Neural crest cell (in vitro differentiated cells): ENCODE results near the gene EIF2S1. TPM values are rescaled to one million over a fixed set of nuclear protein-coding genes. Genes with fewer than 3 reads are reported as not detected.
A peak's percentile ranks its signal among the peaks of the same experiment; 100 is the strongest.

Experiments used
- DNase-seq: peaks from one replicate; pipeline ENCODE4 v3.0.0; 2021; ENCODE audit warnings: low read depth, mixed read lengths, low spot score
- H3K27ac Mint-ChIP-seq: one replicate; pipeline ENCODE4 v1.8.0; 2021; ENCODE audit warnings: mild to moderate bottlenecking, mixed read lengths; ENCODE audit not compliant: unreplicated experiment
- H3K27me3 Mint-ChIP-seq: 2 replicates; pipeline ENCODE4 v1.8.0; 2021; ENCODE audit warnings: low read depth, mild to moderate bottlenecking, mixed read lengths
- H3K36me3 Mint-ChIP-seq: 2 replicates; pipeline ENCODE4 v1.8.0; 2021; ENCODE audit warnings: low read depth, mild to moderate bottlenecking, mixed read lengths
- H3K4me1 Mint-ChIP-seq: 2 replicates; pipeline ENCODE4 v1.8.0; 2021; ENCODE audit warnings: mixed read lengths
- H3K4me3 Mint-ChIP-seq: one replicate; pipeline ENCODE4 v1.8.0; 2021; ENCODE audit warnings: mild to moderate bottlenecking, mixed read lengths
- H3K9me3 Mint-ChIP-seq: 2 replicates; pipeline ENCODE4 v1.8.0; 2021; ENCODE audit warnings: mixed read lengths
- CTCF ChIP-seq: fragments of 200-600 bp; sonication (generic); conservative IDR thresholded peaks from 2 replicates; pipeline ENCODE4 v1.5.0; 2021; ENCODE audit warnings: antibody characterized with exemption, mild to moderate bottlenecking
- total RNA-seq: library from RNA; stranded (reverse); gene quantifications from 2 replicates; pipeline ENCODE4 v1.2.1, GENCODE V29; 2021

Gene EIF2S1
- total RNA-seq, 1 donor from 2014 or later, result 115 TPM

GRCh38 chr14:67418401-67419191, 58.5 kb downstream of the EIF2S1 start:
- no peaks in the 10 kb centered on the region for H3K4me1 Mint-ChIP-seq
- H3K36me3 Mint-ChIP-seq, result no peaks in the 10 kb centered on the region
- H3K27me3 Mint-ChIP-seq, result no peaks in the 10 kb centered on the region
- no peak for TF ChIP-seq CTCF
- no peaks in the 10 kb centered on the region for H3K9me3 Mint-ChIP-seq
- no peak overlapping the region for H3K27ac Mint-ChIP-seq
- H3K4me3 Mint-ChIP-seq, result no peak overlapping the region
- DNase-seq, result no peak

- Mint-ChIP-seq H3K27me3 (no peaks in the 10 kb centered on the region), H3K4me1 (no peaks in the 10 kb centered on the region)
- no peak for DNase-seq
These were observed 60.1 kb downstream of the EIF2S1 start for GRCh38 chr14:67420102-67420739.

GRCh38 chr14:67421356-67422224, 61.5 kb downstream of the EIF2S1 start:
- Mint-ChIP-seq H3K27me3 (no peaks in the 10 kb centered on the region), H3K4me3 (no peak overlapping the region), H3K4me1 (peaks cover 6% of the 10 kb centered on the region), H3K36me3 (no peaks in the 10 kb centered on the region), H3K27ac (no peak overlapping the region), H3K9me3 (no peaks in the 10 kb centered on the region)
- no peak for TF ChIP-seq CTCF
- no peak for DNase-seq

More at GRCh38 chr14:67420102-67420739, 60.1 kb downstream of the EIF2S1 start:
- Mint-ChIP-seq H3K36me3 (no peaks in the 10 kb centered on the region), H3K4me3 (no peak overlapping the region), H3K27ac (no peak overlapping the region), H3K9me3 (no peaks in the 10 kb centered on the region)
- TF ChIP-seq CTCF, result peak; percentile 34

GRCh38 chr14:67423424-67423823, 63.3 kb downstream of the EIF2S1 start:
- Mint-ChIP-seq H3K4me3 (no peak overlapping the region), H3K36me3 (no peaks in the 10 kb centered on the region), H3K9me3 (no peaks in the 10 kb centered on the region), H3K27me3 (no peaks in the 10 kb centered on the region), H3K27ac (no peak overlapping the region), H3K4me1 (peaks cover 15% of the 10 kb centered on the region)
- DNase-seq, result no peak
- TF ChIP-seq CTCF, result no peak

GRCh38 chr14:67424539-67424938, 64.4 kb downstream of the EIF2S1 start:
- Mint-ChIP-seq H3K36me3 (no peaks in the 10 kb centered on the region), H3K27ac (no peak overlapping the region), H3K9me3 (no peaks in the 10 kb centered on the region), H3K4me1 (peaks cover 15% of the 10 kb centered on the region), H3K27me3 (no peaks in the 10 kb centered on the region), H3K4me3 (no peak overlapping the region)
- TF ChIP-seq CTCF, result no peak
- DNase-seq, result no peak
